Stimulated activated CD8-positive, alpha-beta memory T cell treated with anti-CD3 and anti-CD28 coated beads, Interleukin-7, amount 100 ng/mL, for 1 hour (primary cell): ENCODE results near the gene GNPAT.

Experiments
- DNase-seq, 2 donors: peaks; one replicate each; pipeline ENCODE4 v3.0.0-alpha.2; 2020; ENCODE audit warnings: low read depth in 2 of 2

Gene GNPAT

DNA sequence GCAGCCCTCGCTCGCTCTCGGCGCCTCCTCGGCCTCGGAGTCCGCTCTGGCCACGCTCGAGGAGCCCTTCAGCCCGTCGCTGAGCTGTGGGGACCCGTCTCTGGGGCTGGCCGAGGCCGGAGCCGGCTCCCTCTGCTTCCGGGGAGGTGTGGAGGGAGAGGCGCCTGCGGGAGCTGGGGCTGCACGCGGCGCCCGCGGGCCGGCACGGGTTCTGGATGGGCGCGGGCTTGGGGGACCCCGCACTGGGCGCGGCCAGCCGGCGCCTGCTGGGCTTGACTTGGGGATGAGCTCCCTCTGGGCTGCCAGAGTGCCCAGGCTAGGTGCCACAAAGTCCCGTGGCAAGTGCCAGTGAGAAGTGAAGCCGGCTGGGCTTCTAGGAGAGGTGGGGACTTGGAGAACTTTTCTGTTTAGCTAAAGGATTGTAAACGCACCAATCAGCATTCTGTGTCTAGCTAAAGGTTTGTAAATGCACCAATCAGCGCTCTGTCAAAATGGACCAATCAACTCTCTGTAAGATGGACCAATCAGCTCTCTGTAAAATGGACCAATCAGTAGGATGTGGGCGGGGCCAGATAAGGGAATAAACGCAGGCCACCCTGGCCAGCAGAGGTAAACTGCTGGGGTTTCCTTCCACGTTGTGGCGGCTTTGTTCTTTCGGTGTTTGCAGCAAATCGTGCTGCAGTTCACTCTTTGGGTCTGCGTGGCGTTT is 76.4 kb downstream of the GNPAT start:
- no peak for DNase-seq

DNA sequence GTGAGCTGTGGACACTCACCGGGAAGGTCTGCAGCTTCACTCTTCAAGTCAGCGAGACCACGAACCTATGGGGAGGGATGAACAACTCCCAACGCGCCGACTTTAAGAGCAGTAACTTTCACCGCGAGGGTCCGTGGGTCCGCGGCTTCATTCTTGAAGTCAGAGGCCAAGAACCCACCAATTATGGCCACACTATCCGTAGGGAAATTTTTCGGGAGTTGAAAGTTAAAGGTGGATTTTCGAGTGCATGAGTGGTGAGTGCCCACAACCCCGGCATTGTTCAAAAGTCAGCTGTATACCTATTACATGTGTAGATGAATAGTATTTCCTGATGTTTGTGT is 77.0 kb downstream of the GNPAT start:
- DNase-seq: no peak

DNA sequence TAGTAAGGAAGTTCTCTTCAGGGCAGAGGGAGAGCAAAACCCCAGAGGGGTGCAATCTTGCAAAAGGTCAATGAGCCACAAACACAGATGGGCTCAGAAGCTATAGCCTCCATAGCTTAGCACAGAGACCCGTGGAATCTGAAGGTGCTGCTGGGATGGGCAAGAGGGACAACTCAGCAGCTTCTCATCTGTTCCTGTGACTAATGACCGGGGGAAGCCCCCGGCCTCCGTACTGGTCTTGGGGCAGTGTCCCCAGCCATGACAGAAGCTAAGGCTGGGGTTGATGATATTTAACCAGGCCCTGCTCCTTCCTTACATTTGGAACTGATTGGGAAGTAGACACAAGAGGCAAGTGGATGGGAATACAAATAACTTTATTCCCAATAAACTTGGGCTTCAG is 77.6 kb downstream of the GNPAT start:
- no peak for DNase-seq

DNA sequence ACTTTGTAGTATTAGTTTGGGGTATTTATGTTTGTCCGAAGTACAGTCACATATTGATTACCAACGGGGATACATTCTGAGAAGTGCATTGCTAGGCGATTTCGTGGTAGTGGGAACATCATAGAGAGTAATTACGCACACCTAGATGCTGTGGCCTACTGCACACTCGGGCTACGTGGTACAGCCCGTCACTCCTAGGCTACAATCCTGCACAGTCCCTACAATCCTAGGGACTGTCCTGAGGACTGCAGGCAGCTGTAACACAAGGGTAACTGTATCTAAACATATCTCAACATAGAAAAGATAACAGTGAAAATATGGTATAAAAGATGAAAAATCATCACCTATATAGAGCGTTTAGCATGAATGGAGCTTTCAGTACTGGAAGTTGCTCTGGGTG is 78.1 kb downstream of the GNPAT start:
- DNase-seq: no peak

GRCh38 chr1:231322880-231323530 is 82.0 kb downstream of the GNPAT start:
- no peak for DNase-seq

DNA sequence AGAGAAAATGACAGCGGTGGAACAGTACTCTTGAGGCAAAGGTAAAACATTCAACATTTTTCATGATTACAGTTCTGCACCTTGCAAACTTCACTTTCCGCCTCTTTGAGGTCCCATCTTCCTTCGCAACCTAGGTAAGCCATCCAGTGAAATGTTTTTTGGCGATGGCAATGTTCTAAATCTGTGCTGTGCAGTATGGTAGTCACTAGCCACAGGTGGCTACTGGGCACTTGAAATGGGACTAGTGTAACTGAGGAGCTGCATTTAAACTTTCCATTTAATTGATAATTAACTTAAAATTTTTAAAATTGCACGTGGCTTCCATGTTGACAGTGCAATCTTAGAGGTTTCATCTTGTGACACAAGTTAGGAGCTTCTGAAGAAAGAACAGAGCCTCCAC is 83.6 kb downstream of the GNPAT start:
- DNase-seq: no peak

DNA sequence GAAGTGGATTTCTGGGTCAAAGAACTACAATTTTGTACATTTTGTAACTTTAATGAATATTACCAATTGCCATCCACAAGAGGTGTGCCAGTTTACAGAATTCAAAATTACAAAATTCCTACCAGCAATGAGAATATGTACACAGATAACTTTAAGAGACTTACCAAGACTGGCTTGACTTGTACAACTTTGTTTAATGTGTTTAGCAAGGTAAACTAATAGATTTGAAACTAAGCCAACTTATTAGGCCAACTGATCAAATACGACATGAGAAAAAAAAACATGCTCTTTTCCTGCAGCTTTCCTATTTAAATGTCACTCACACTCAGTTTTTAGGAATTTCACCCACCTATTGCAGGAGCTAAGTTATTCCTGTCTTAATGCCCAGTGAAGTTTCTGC is 85.2 kb downstream of the GNPAT start:
- no peak for DNase-seq
